Astrocyte (in vitro differentiated cells and primary cell): ENCODE data around the gene DGKZ.

Experiments
- EZH2 ChIP-seq: IDR thresholded peaks from 2 replicates; pipeline ENCODE4 v1.6.1; 2012; ENCODE audit warnings: mild to moderate bottlenecking, low read length, inconsistent platforms; ENCODE audit not compliant: insufficient read depth
- TF ChIP-seq, protein P1 (sequence below): IDR thresholded peaks from 2 replicates; pipeline ENCODE4 v1.5.1; 2011; ENCODE audit warnings: low read depth, mild to moderate bottlenecking, inconsistent platforms, low read length, moderate library complexity; ENCODE audit not compliant: insufficient read depth

DNA sequence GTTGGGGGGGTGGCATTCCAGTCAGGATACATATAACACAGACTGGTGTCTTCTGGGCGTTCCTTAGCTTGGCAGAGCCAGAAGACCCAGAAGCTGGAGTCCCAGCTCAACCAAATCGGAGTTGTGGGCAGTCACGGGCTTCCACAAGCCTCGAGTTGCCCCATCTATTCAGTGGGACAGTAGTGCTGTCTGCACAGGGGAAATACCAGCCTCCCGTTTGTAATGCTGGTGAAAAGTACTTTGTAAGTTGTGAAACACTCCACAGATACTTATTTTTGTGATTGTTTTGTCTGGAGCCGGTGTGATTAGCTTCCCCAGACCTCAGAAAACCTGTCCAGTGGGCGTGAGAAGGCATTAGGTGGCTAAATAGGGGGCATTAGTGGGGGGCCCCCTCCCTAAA lies 13.6 kb downstream of the DGKZ start:
- TF ChIP-seq, protein P1, sequence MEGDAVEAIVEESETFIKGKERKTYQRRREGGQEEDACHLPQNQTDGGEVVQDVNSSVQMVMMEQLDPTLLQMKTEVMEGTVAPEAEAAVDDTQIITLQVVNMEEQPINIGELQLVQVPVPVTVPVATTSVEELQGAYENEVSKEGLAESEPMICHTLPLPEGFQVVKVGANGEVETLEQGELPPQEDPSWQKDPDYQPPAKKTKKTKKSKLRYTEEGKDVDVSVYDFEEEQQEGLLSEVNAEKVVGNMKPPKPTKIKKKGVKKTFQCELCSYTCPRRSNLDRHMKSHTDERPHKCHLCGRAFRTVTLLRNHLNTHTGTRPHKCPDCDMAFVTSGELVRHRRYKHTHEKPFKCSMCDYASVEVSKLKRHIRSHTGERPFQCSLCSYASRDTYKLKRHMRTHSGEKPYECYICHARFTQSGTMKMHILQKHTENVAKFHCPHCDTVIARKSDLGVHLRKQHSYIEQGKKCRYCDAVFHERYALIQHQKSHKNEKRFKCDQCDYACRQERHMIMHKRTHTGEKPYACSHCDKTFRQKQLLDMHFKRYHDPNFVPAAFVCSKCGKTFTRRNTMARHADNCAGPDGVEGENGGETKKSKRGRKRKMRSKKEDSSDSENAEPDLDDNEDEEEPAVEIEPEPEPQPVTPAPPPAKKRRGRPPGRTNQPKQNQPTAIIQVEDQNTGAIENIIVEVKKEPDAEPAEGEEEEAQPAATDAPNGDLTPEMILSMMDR, result no peak
- no peak for TF ChIP-seq EZH2
